GM19099 (cell line): ENCODE measurements around the gene IL22.

Experiments used
- POLR2A ChIP-seq: IDR thresholded peaks from 3 replicates; pipeline ENCODE4 v1.6.1; 2011; ENCODE audit warnings: low read depth; ENCODE audit not compliant: insufficient read length; ENCODE audit errors: extremely low read depth

IL22 gene

GRCh38 chr12:68225576-68226476 is 27.6 kb downstream of the IL22 start, which contains the start of gene IL26:
Gene IL26, minus strand, starts transcription at chr12:68225810. Its CDS starts 54 bp downstream, at chr12:68225756.
- TF ChIP-seq POLR2A: no peak

DNA sequence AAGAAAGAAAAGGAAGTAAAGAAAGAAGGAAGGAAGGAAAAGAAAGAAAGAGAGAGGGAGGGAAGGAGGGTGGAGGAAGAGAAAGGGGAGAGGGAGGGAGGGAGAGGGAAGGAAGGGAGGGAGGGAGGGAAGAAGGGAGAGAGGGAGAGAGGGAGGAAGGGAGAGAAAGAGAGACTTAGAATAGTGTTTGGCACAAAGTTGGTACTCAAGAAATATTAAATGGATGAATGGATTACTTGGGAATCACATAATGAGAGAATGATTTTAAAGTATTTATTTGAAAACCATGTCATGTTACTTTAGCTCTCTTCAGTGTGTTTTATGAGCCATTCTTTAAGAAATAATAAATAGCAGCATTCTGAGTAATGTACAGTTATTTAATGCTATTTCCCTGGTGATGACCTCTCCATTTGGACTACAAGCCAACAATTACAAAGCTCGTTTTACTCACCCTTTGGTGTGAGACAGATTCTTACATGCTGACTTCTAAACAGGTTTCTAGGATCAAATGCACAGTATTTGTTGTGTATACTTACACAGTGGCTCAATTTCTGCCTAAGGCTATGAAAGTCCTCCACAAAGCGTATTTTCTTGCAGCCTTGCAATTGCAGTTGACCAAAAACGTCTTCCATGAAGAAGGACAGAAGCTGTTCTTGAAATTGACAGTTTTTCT is 28.7 kb downstream of the IL22 start:
- TF ChIP-seq POLR2A: no peak

DNA sequence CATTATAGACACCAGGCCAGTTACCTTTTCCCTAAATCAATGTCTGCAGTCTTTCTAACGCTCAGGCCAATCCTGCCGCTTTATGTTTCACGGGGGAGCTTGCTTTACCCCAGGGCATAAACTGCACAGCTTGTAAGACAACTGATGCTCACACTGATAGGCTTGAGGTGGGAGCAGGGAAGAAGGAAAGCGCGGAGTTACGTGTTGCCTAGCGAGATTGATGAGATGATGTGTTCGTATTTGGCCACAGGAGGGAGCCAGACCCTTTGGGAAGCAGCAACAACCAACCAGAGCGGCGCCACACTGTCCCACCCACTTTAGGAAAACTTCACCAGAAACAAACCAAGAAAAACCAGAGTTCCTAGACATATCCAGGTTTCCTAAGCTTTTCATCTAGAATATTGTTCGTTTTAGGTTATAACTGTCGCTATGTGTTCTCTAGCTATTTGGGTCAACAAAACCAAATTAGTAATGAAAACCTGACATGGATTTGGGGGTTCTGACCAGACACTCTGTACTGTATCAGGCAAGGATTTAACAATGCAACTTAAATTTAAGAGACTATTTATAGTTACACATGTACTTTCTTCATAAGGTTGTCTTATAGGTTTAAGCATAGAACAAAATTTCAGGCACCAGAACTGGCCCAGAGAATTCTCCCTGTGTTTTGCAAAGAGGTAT is 30.2 kb downstream of the IL22 start:
- no peak for TF ChIP-seq POLR2A

DNA sequence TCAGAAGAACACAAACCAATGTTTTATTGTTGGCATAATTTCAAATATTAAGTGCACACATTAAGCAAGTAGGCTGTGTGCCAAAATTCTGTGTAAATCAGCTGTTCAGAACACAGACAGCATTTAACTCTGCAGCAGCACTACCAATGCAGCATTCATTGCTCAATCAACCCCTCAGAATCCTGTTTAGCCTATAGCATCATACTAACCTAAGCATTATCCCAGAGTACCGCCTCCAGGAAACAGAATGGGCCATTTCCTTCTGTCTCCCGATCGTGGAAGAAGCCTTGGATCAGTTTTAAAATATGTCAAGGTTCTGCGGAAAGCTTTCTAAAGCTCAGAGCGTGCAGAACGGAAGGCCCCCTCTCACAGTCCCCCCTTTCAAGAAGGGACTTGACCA is 31.1 kb downstream of the IL22 start:
- TF ChIP-seq POLR2A: no peak

DNA sequence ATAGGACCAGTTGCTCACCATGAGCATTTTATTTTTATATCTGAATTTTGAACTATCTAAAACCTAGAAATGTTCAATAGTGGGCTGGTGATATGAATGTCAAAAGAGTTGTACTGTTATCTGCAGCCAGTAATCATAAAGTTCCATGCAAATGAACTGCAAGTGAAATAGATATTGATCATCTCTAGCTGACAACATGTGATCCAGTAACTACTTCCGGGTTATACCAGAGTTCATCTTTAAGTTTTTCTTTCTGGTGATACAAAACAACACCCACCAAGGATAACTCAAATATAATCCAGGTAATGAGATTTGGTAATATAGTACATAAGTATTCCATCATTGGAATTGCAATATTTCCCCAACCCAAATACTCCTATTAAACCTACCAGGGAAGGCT is 31.9 kb downstream of the IL22 start:
- no peak for TF ChIP-seq POLR2A

DNA sequence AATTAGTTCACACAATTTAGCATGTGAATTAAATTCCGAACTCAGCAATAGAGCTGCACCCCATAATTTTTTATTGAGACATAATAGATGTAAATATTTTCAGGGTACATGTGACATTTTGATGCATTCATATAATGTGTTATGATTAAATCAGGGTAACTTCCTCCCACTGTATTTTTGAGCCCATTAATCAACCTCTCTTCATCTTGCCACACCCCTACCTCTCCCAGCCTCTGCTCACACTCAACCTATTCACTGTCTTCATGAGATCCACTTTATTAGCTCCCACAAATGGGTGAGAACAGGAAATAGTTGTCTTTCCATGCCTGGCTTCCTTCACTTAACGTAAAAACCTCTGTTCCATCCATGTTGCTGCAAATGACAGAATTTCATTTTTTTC is 42.5 kb downstream of the IL22 start:
- TF ChIP-seq POLR2A: no peak

- no peak for TF ChIP-seq POLR2A
These were observed 46.1 kb downstream of the IL22 start for GRCh38 chr12:68207276-68207675.

- no peak for TF ChIP-seq POLR2A
These were observed 47.0 kb downstream of the IL22 start for GRCh38 chr12:68206446-68206845.

GRCh38 chr12:68203460-68203875 is 49.9 kb downstream of the IL22 start:
- TF ChIP-seq POLR2A: no peak

- no peak for TF ChIP-seq POLR2A
These were observed 52.5 kb downstream of the IL22 start for GRCh38 chr12:68200854-68201253.

DNA sequence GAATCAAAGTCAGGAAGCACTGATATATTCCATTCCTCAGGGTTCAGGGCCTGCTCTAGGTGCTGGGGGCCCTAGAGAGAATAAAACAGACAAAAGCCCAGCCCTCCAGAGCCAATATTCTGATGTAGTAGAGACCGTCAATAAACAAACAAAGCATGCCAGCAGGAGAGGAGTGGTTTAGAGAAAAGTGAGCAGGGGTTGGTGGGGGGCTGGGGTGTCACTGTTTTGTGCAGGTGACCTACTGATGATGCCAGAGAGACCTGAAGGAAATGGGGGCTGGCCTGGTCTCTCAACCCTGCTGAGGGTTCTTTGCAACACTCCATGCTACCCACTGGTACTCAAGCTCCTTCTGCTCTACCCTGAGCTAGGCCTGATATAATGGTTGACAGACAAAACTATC is 54.3 kb downstream of the IL22 start:
- TF ChIP-seq POLR2A: no peak

DNA sequence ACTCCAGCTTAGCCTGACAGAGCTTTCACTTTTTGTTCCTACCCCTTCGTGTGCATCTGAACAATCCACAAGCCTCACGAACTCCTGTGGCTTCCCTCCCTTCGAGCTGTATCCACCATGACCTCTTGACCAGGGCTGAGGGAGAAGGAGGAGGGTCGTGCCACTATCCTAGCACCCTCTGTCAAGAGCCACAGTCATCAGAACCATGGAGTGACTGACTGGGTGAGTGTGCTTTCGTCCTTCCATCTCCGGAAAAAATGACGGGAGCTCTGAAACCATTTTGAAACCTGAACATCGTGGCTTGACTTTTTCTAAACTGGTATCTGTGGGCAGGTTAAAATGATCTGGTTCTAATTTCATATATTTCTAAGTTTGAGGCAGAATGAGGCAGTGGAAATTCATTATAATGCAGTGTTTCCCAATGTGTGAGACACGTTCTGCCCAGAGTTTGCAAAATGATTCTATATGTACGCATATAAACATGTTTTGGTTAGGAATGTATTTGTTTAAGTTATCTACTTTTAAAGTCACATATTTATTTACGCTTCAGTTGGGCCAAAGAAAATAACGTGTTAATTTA is 54.8 kb downstream of the IL22 start:
- TF ChIP-seq POLR2A: no peak
